WTC11 (cell line): ENCODE results near the gene FHOD1.

Experiments
- ATF2 ChIP-seq: sonication (generic); formaldehyde crosslinking; IDR thresholded peaks from 2 replicates; pipeline ENCODE4 v1.8.1; 2022; ENCODE audit warnings: low read depth, missing genetic modification reagents, borderline replicate concordance
- ATF3 ChIP-seq: sonication (generic); formaldehyde crosslinking; conservative IDR thresholded peaks from 2 replicates; pipeline ENCODE4 v1.8.1; 2022; ENCODE audit warnings: mild to moderate bottlenecking, missing genetic modification reagents
- JUN ChIP-seq: sonication (generic); formaldehyde crosslinking; IDR thresholded peaks from 2 replicates; pipeline ENCODE4 v1.8.0; 2023; ENCODE audit warnings: mild to moderate bottlenecking, missing genetic modification reagents
- NFE2L1 ChIP-seq: sonication (generic); formaldehyde crosslinking; IDR thresholded peaks from 2 replicates; pipeline ENCODE4 v1.8.1; 2023; ENCODE audit warnings: missing genetic modification reagents
- TEAD4 ChIP-seq: sonication (generic); formaldehyde crosslinking; IDR thresholded peaks from 2 replicates; pipeline ENCODE4 v1.8.0; 2022; ENCODE audit warnings: mild to moderate bottlenecking, missing genetic modification reagents
- ZNF121 ChIP-seq: sonication (generic); formaldehyde crosslinking; IDR thresholded peaks from 2 replicates; pipeline ENCODE4 v1.8.0; 2023; ENCODE audit warnings: missing genetic modification reagents
- ZNF671 ChIP-seq: fragments of 250-450 bp; sonication (Bioruptor Pico); IDR thresholded peaks from 2 replicates; pipeline ENCODE4 v1.8.0; 2021; ENCODE audit warnings: mild to moderate bottlenecking
- TF ChIP-seq, protein P1 (sequence below): fragments of 200-600 bp; IDR thresholded peaks from 2 replicates; pipeline ENCODE4 v1.8.0; 2022; ENCODE audit warnings: antibody characterized with exemption
- TF ChIP-seq, protein P2 (sequence below): sonication (generic); formaldehyde crosslinking; IDR thresholded peaks from 2 replicates; pipeline ENCODE4 v1.8.0; 2022; ENCODE audit warnings: mild to moderate bottlenecking, missing genetic modification reagents
- TF ChIP-seq, protein P3 (sequence below): sonication (generic); formaldehyde crosslinking; IDR thresholded peaks from 2 replicates; pipeline ENCODE4 v1.8.1; 2023; ENCODE audit warnings: mild to moderate bottlenecking, missing genetic modification reagents, moderate library complexity

DNA sequence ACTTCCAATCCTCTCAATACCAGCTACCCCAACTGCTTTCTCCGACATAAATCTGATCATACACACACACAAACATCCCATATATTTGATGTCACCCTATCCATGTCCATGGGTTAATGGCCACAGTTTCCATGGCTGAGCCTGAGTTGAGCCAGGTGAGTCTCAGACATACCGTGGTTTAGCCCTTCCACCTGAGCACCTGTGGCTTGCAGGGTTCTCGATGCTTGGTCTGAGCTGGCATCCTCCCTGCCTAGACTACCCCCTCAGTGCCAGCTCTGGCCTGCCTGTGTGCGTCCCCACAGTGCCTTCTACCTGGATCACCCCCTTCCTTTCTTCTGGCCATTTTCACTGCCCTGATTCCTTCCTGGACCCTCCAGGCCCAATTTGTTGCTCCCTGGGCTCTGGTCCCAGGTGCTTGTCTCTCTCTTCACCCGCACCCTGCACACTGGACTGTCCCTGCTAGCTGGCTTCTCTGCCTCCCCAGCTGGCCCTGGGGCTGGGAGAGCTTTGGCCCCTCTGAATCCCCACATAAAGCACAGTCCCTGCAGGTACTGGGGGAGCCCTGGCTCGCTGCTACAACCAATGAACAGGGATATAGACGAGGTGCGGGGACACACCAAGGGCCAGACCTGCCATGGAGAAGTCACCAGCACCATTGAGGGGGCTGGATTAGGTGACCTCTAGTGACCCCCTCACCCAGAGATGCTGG is 41.0 kb downstream of the FHOD1 start:
- TF ChIP-seq, protein P1, sequence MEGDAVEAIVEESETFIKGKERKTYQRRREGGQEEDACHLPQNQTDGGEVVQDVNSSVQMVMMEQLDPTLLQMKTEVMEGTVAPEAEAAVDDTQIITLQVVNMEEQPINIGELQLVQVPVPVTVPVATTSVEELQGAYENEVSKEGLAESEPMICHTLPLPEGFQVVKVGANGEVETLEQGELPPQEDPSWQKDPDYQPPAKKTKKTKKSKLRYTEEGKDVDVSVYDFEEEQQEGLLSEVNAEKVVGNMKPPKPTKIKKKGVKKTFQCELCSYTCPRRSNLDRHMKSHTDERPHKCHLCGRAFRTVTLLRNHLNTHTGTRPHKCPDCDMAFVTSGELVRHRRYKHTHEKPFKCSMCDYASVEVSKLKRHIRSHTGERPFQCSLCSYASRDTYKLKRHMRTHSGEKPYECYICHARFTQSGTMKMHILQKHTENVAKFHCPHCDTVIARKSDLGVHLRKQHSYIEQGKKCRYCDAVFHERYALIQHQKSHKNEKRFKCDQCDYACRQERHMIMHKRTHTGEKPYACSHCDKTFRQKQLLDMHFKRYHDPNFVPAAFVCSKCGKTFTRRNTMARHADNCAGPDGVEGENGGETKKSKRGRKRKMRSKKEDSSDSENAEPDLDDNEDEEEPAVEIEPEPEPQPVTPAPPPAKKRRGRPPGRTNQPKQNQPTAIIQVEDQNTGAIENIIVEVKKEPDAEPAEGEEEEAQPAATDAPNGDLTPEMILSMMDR = no peak
- TF ChIP-seq ATF2 (CRISPR knock-in tag) (no peak), ATF3 (CRISPR knock-in tag) (no peak), JUN (no peak), NFE2L1 (CRISPR knock-in tag) (no peak), ZNF121 (CRISPR knock-in tag) (no peak), TEAD4 (no peak), ZNF671 (CRISPR knock-in tag) (no peak)
- TF ChIP-seq, protein P2, sequence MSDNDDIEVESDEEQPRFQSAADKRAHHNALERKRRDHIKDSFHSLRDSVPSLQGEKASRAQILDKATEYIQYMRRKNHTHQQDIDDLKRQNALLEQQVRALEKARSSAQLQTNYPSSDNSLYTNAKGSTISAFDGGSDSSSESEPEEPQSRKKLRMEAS = no peak
- TF ChIP-seq, protein P3, sequence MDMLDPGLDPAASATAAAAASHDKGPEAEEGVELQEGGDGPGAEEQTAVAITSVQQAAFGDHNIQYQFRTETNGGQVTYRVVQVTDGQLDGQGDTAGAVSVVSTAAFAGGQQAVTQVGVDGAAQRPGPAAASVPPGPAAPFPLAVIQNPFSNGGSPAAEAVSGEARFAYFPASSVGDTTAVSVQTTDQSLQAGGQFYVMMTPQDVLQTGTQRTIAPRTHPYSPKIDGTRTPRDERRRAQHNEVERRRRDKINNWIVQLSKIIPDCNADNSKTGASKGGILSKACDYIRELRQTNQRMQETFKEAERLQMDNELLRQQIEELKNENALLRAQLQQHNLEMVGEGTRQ (CRISPR knock-in tag) = no peak
